GM04503 (cell line): ENCODE data around the gene CBX6.

Experiments
- DNase-seq: peaks from one replicate; pipeline ENCODE4 v3.0.0-alpha.2; 2012; ENCODE audit warnings: low read depth

The CBX6 gene

DNA sequence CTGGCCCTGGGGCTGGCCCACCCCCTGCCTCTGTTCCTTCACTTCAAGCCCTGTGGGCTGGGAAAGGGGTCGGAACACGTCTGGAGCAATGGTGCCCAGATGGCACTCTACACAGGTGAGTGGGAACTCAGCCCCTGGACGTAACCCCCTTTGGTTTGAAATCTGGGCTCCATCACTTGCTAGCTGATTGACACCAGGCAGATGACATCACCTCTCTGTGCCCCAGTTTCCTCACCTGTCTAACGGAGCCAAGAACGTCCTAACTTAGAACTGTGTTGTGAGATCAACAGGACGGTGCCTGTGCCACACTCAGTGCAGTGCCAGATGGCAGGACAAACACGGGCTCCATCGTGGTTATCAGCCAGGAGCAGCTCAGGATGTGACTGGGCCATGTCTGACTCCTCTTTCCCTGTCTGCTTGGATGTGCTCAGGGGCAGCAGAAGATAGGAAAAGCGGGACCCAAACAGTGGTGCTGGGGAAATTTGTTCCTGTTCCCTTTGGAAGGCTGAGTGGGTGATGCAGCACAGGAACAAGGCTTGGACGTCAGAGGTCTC lies 52.6 kb downstream of the CBX6 start:
- no peak for DNase-seq

DNA sequence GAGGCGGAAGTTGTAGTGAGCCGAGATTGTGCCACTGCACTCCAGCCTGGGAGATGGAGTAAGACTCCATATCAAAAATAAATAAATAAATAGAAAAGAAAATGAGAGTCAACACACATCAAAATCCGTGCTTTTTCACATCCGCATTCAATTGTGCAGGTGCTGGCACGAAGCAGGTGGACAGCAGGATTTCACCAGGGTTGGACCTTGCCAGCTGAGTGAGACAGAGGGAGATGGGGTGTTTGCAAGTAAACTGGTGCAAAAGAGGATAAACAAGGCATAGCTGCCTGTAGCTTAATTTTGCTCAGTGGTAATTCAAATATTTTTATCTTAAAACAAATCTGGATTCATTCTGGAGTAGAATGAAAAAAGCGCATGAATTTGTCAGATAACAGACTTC lies 54.8 kb downstream of the CBX6 start:
- DNase-seq = no peak

DNA sequence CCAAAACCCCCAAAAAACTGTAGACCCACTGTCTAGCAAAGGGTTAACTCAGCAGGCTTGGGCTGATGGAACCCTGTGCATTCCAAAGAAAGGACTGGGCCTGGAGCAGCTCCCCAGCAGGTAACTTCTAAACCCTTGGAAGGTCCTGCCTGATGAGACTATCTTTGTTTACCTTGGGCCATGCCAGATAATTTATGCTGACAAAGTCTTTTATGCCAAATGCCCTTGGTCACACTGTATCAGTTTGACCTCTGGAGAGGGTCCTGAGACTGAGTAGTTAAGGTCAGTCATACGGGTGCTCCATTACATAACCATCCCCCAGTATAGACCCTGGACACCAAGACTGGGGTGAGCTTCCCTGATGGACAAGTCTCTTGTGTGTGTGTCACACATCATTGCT lies 56.2 kb downstream of the CBX6 start:
- DNase-seq = no peak
